ENCODE data around the gene SYCN. TPM values are rescaled to one million over a fixed set of nuclear protein-coding genes. Genes with fewer than 3 reads are reported as not detected.
A peak's percentile ranks its signal among the peaks of the same experiment; 100 is the strongest.

The SYCN gene
- total and polyA plus RNA-seq, 2 of the 8 experiments (the other 6 are each of a cell fraction or from before 2014, with no cell fraction given) = not detected

DNA sequence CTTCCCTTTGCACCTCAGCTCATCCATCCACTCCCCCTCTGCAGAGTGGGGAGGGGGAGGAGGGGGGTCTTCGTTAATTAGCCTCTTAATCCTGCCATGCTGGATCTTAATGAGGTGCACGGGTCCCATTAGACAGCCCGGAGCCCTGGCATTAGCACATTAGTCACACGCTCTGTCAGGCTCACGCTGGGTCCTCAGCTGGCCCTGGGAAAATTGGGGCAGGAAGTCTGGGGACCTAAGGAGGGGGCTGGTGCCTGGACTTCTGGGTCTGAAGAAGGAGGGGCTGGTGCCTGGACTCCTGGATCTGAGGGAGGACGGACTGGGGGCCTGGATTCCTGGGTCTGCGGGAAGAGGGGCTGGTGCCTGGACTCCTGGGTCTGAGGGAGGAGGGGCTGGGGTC, 7.7 kb downstream of the SYCN start:
- Histone ChIP-seq H3K23ac (ENCODE audit: insufficient read length) (no peak overlapping the region), H4K5ac (ENCODE audit: insufficient read length, low read depth, low read length) (no peak overlapping the region), H3K4me2 (ENCODE audit: insufficient read depth in 1 of 2, low read depth in 2 of 2, low read length in 2 of 2) (peak overlapping the region; percentile 43 to 85), H3K9me3 (ENCODE audit: insufficient read depth in 2 of 2, low read depth in 1 of 2, low read length in 1 of 2) (no peaks in the 10 kb centered on the region), H4K91ac (replicated peaks; ENCODE audit: insufficient read length, low read length) (peak overlapping the region; percentile 10), H2BK12ac (ENCODE audit: low read depth, low read length) (no peak overlapping the region), H3K56ac (replicated peaks; ENCODE audit: insufficient read length, low read depth, low read length) (no peak overlapping the region), H3K27ac (ENCODE audit: low read depth, low read length) (no peak overlapping the region), H3K27me3 (replicated peaks in 1 of 4; ENCODE audit: control insufficient read depth in 3 of 4, extremely low read depth in 1 of 4, insufficient read depth in 3 of 4, low read length in 3 of 4) (peaks cover 11 to 28% (median 21%) of the 10 kb centered on the region in 4 experiments), H3K4me1 (replicated peaks in 1 of 4; ENCODE audit: control insufficient read depth in 3 of 4, insufficient read depth in 4 of 4, low read length in 3 of 4) (peaks cover 0 to 9% (median 8%) of the 10 kb centered on the region in 4 experiments; a peak in 6 of 7 replicates), H2BK15ac (ENCODE audit: low read length) (peak overlapping the region; percentile 81; the same call in 1 of the 2 replicates), H2BK20ac (ENCODE audit: low read length) (no peak overlapping the region), H3K14ac (ENCODE audit: insufficient read length) (no peak overlapping the region), H3K36me3 (ENCODE audit: control insufficient read depth in 2 of 4, insufficient read depth in 4 of 4, low read length in 3 of 4) (no peaks in the 10 kb centered on the region), H4K20me1 (replicated peaks in 1 of 2; ENCODE audit: control insufficient read depth in 1 of 2, insufficient read depth in 2 of 2, low read length in 2 of 2) (peaks cover 0 to 2% of the 10 kb centered on the region in 2 experiments), H3K18ac (ENCODE audit: extremely low read depth, low read length) (no peak overlapping the region), H3K9ac (replicated peaks in 1 of 4; ENCODE audit: extremely low read depth in 1 of 4, low read depth in 3 of 4, low read length in 3 of 4) (no peak overlapping the region), H2AFZ (ENCODE audit: low read length) (0 out of 2 replicates have a peak overlapping the region, but pooled peaks have one; percentile 23), H2BK120ac (replicated peaks; ENCODE audit: low read depth, low read length) (no peak overlapping the region), H2BK5ac (ENCODE audit: low read depth, low read length) (no peak overlapping the region), H3K4me3 (ENCODE audit: extremely low read depth in 1 of 4, insufficient read depth in 2 of 4, low read depth in 3 of 4, low read length in 4 of 4) (peak overlapping the region in 1 of 4 experiments; percentile 62; a peak in 2 of 8 replicates), H3K23me2 (ENCODE audit: low read depth, low read length) (peaks cover 8% of the 10 kb centered on the region; the same call in 1 of the 2 replicates), H2AK5ac (ENCODE audit: low read depth, low read length) (no peak overlapping the region), H3K79me2 (ENCODE audit: control insufficient read depth in 1 of 2, insufficient read depth in 2 of 2, low read length in 2 of 2) (no peaks in the 10 kb centered on the region), H3K79me1 (ENCODE audit: low read depth, low read length) (no peaks in the 10 kb centered on the region), H4K8ac (ENCODE audit: extremely low read depth, insufficient read depth, low read length) (peak overlapping the region; percentile 5; the same call in 1 of the 2 replicates), H3K4ac (replicated peaks; ENCODE audit: insufficient read length, low read depth, low read length) (no peak overlapping the region)
- DNase-seq (ENCODE audit: low read depth in 1 of 2, low spot score in 2 of 2) = peak in 1 of 2 experiments; percentile 58
- FAIRE-seq = no peak
- TF ChIP-seq GABPA (IDR thresholded peaks at IDR 0.05; ENCODE audit: borderline replicate concordance, insufficient read depth, low read length) (no peak), GTF2F1 (IDR thresholded peaks at IDR 0.05; ENCODE audit: borderline replicate concordance, low read depth, low read length) (no peak)
- CTCF ChIA-PET (ENCODE audit: partially characterized antibody) = interaction anchor here (0.5 to 7.1 kb wide), 8 partner anchors 9 to 134 kb away, joined by 3 to 53 read pairs (median 8); no protein-coding TSS in a partner anchor
- WGBS, 2 experiments (ENCODE audit: extremely low coverage in 1 of 2, insufficient coverage in 1 of 2, insufficient read length in 1 of 2, insufficient replicate concordance in 2 of 2, low coverage in 1 of 2, low lambda C conversion rate in 2 of 2, missing lambda C conversion rate in 1 of 2) = 55% methylated on average over 4 of the region's 7 CpGs; no CpG with 5 or more reads in 1 of the 2 experiments
- POLR2A ChIA-PET (ENCODE audit: partially characterized antibody) = interaction anchor here (1.0 to 1.7 kb wide), 5 partner anchors 9 to 239 kb away, joined by 3 to 6 read pairs (median 4); partner anchors contain the start of gene RPS16

Data from H1 (cell line).